Thyroid gland (tissue), 4 donors: ENCODE results near the gene KIAA1614. TPM values are rescaled to one million over a fixed set of nuclear protein-coding genes. Genes with fewer than 3 reads are reported as not detected.

ENCODE experiments used
- DNase-seq, 2 donors: peaks; one replicate each; pipeline ENCODE4 v3.0.0-alpha.2; 2019
- H3K27ac ChIP-seq, 3 donors: fragments of 200-600 bp; sonication (generic); 1 replicate in 2 of 3; 2 replicates in 1 of 3; pipeline ENCODE4 v1.5.1; 2016 to 2019; ENCODE audit warnings: mild to moderate bottlenecking in 1 of 3, moderate library complexity in 1 of 3
- H3K27me3 ChIP-seq: fragments of 200-600 bp; sonication (generic); one replicate; pipeline ENCODE4 v1.5.1; 2019
- H3K36me3 ChIP-seq, 2 donors: fragments of 200-600 bp; sonication (generic); one replicate each; pipeline ENCODE4 v1.5.1; 2016 to 2019
- H3K4me1 ChIP-seq, 2 donors: fragments of 200-600 bp; sonication (generic); one replicate each; pipeline ENCODE4 v1.5.1; 2017 to 2019
- H3K4me3 ChIP-seq, 3 donors: fragments of 200-600 bp; sonication (generic); replicated peaks in 1 of 3; 1 replicate in 2 of 3; 2 replicates in 1 of 3; pipeline ENCODE4 v1.5.1; 2016; ENCODE audit warnings: mild to moderate bottlenecking in 1 of 3
- H3K9me3 ChIP-seq: fragments of 200-600 bp; sonication (generic); one replicate; pipeline ENCODE4 v1.5.1; 2017
- CTCF ChIP-seq, 6 experiments: fragments of 200-600 bp in 3 of 6; fragments of 450-650 bp in 3 of 6; sonication (generic) in 3 of 6; IDR thresholded peaks; one replicate each; pipeline ENCODE4 v1.5.1; 2016 to 2019; ENCODE audit warnings: antibody characterized with exemption in 6 of 6, mild to moderate bottlenecking in 2 of 6, inconsistent platforms in 1 of 6, moderate library complexity in 1 of 6
- POLR2A ChIP-seq, 2 donors: fragments of 450-650 bp; IDR thresholded peaks; one replicate each; pipeline ENCODE4 v1.6.1; 2017; ENCODE audit warnings: antibody characterized with exemption in 2 of 2, mild to moderate bottlenecking in 2 of 2, moderate library complexity in 1 of 2
- WGBS, 2 donors: methylation state at CpG; one replicate each; pipeline ENCODE4 v1.1.5; 2017; 5-methylcytosine and 5-hydroxymethylcytosine counted together
- intact Hi-C: fragments of 100-400 bp; cut with DNase I; formaldehyde crosslinking; loops from one replicate; pipeline ENCODE4 v1.15.1; 2023
- total RNA-seq, 4 donors: library from RNA; depleted of rRNA; stranded (reverse); fragments of >200 nt; gene quantifications; one replicate each; pipeline ENCODE4 v1.2.3, GENCODE V29; 2016

Gene KIAA1614
- total RNA-seq, 4 donors from 2014 or later = 8.7 to 16.7 (median 12.5) TPM

- WGBS, 2 donors = 92 to 100% methylated on average over 1 to 3 of the region's 15 CpGs
- intact Hi-C loops = no loop called here
- Histone ChIP-seq H3K4me3 (no peak overlapping the region), H3K27ac (no peak overlapping the region), H3K36me3 (peaks cover 3 to 12% of the 10 kb centered on the region in 2 donors), H3K9me3 (no peaks in the 10 kb centered on the region), H3K27me3 (no peaks in the 10 kb centered on the region), H3K4me1 (no peaks in the 10 kb centered on the region)
- no peak for DNase-seq
- no peak for TF ChIP-seq POLR2A (IDR thresholded peaks at IDR 0.05)
- no peak for TF ChIP-seq CTCF (IDR thresholded peaks at IDR 0.05)
Measured at GRCh38 chr1:180945151-180945550, 32.5 kb downstream of the KIAA1614 start.

GRCh38 chr1:180945551-180945950 is 32.9 kb downstream of the KIAA1614 start:
- DNase-seq = no peak
- Histone ChIP-seq H3K4me1 (no peaks in the 10 kb centered on the region), H3K27ac (no peak overlapping the region), H3K36me3 (peaks cover 7 to 12% of the 10 kb centered on the region in 2 donors), H3K27me3 (no peaks in the 10 kb centered on the region), H3K4me3 (no peak overlapping the region), H3K9me3 (no peaks in the 10 kb centered on the region)
- 90 to 93% methylated on average over 7 to 8 of the region's 8 CpGs for WGBS, 2 donors
- no peak for TF ChIP-seq CTCF (IDR thresholded peaks at IDR 0.05)
- no peak for TF ChIP-seq POLR2A (IDR thresholded peaks at IDR 0.05)
- intact Hi-C loops = no loop called here

GRCh38 chr1:180946056-180946455 is 33.4 kb downstream of the KIAA1614 start:
- peaks cover 0 to 1% of the 10 kb centered on the region in 2 donors for H3K4me1 ChIP-seq
- H3K36me3 ChIP-seq = peaks cover 7 to 12% of the 10 kb centered on the region in 2 donors
- intact Hi-C loops = no loop called here
- H3K4me3 ChIP-seq = no peak overlapping the region
- H3K9me3 ChIP-seq = no peaks in the 10 kb centered on the region
- no peak for DNase-seq
- H3K27ac ChIP-seq = no peak overlapping the region
- WGBS, 2 donors = 88 to 95% methylated on average over 7 of the region's 7 CpGs
- no peak for TF ChIP-seq POLR2A (IDR thresholded peaks at IDR 0.05)
- TF ChIP-seq CTCF (IDR thresholded peaks at IDR 0.05) = no peak
- no peaks in the 10 kb centered on the region for H3K27me3 ChIP-seq

- no peak overlapping the region for H3K27ac ChIP-seq
- WGBS, 2 donors = 84 to 91% methylated on average over 18 of the region's 18 CpGs
Measured at GRCh38 chr1:180946541-180947498, 34.1 kb downstream of the KIAA1614 start.

More at GRCh38 chr1:180946541-180947498, 34.1 kb downstream of the KIAA1614 start:
- Histone ChIP-seq H3K4me3 (no peak overlapping the region), H3K27me3 (no peaks in the 10 kb centered on the region), H3K9me3 (no peaks in the 10 kb centered on the region), H3K36me3 (peaks cover 7 to 12% of the 10 kb centered on the region in 2 donors), H3K4me1 (peaks cover 5 to 9% of the 10 kb centered on the region in 2 donors)
- intact Hi-C loops = no loop called here
- TF ChIP-seq POLR2A (IDR thresholded peaks at IDR 0.05) = no peak
- TF ChIP-seq CTCF (IDR thresholded peaks at IDR 0.05) = no peak
- DNase-seq = no peak
